MCF 10A (cell line): ENCODE measurements around the gene TEPSIN. TPM values are rescaled to one million over a fixed set of nuclear protein-coding genes. Genes with fewer than 3 reads are reported as not detected.

Source experiments
- BruUV-seq: library from RNA; stranded (reverse); fragments of 400-500 nt; replicated peaks from 2 replicates; lab custom pipeline; 2021; lab: Mats Ljungman, UMichigan
- CTCF ChIA-PET: fragments of 300-600 bp; sonication (Branson Sonifier 250); formaldehyde crosslinking; extraction: SDS; loops from one replicate; lab custom pipeline; 2021; ENCODE audit warnings: antibody characterized with exemption, inconsistent platforms; lab: Yijun Ruan, JAX
- POLR2A ChIA-PET: fragments of 300-600, 350-650 bp; sonication (Branson Sonifier 250); formaldehyde crosslinking; extraction: SDS; loops from one replicate; lab custom pipeline; 2020; ENCODE audit warnings: antibody characterized with exemption, inconsistent platforms; lab: Yijun Ruan, JAX
- DNase-seq: peaks from one replicate; pipeline ENCODE4 v3.0.0-alpha.2; 2018; ENCODE audit not compliant: unreplicated experiment
- H3K27ac Mint-ChIP-seq: one replicate; pipeline ENCODE4 v1.8.0; 2022; ENCODE audit warnings: mild to moderate bottlenecking, low read depth, mixed read lengths; ENCODE audit not compliant: unreplicated experiment
- H3K27me3 Mint-ChIP-seq: one replicate; pipeline ENCODE4 v1.8.0; 2022; ENCODE audit warnings: mixed read lengths; ENCODE audit not compliant: insufficient read depth, unreplicated experiment
- H3K36me3 Mint-ChIP-seq: one replicate; pipeline ENCODE4 v1.8.0; 2022; ENCODE audit warnings: mild to moderate bottlenecking, moderate library complexity, mixed read lengths; ENCODE audit not compliant: insufficient read depth, unreplicated experiment
- H3K4me1 Mint-ChIP-seq: one replicate; pipeline ENCODE4 v1.8.0; 2022; ENCODE audit warnings: mixed read lengths; ENCODE audit not compliant: insufficient read depth, unreplicated experiment
- H3K4me3 Mint-ChIP-seq: one replicate; pipeline ENCODE4 v1.8.0; 2022; ENCODE audit warnings: mild to moderate bottlenecking, moderate library complexity, mixed read lengths; ENCODE audit not compliant: unreplicated experiment
- H3K9me3 Mint-ChIP-seq: one replicate; pipeline ENCODE4 v1.8.0; 2022; ENCODE audit warnings: mixed read lengths; ENCODE audit not compliant: unreplicated experiment
- CTCF ChIP-seq: fragments of 200-600 bp; IDR thresholded peaks from one replicate; pipeline ENCODE4 v1.8.0; 2022; ENCODE audit warnings: antibody characterized with exemption, mild to moderate bottlenecking; ENCODE audit not compliant: unreplicated experiment
- intact Hi-C: fragments of 100-400 bp; cut with micrococcal nuclease; formaldehyde crosslinking; loops from 2 replicates; pipeline ENCODE4 v1.14.1; 2022
- total RNA-seq: library from RNA; stranded (reverse); gene quantifications from 2 replicates; pipeline ENCODE4 v1.2.3, GENCODE V29; 2022

TEPSIN gene
- total RNA-seq, 1 experiment from 2014 or later, result 27.4 TPM

DNA sequence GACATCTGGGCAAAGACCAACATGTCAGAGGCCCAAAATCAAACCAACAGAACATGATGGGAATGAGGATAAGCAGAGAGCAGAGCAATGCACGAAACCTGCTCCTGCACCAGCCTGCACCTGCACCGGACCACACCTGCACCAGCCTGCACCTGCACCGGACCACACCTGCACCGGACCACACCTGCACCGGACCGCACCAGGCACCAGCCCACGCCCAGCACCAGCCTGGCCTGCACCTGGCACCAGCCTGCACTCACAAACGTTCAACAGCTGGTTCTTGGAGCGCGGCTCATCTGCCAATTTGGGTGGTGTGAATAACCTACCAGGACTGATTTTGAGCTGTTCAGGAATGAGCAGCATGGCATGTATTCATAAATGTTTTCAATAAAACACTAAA lies 34.3 kb downstream of the TEPSIN start:
- no peak for TF ChIP-seq CTCF
- ChIA-PET CTCF (no interaction called here), POLR2A (interaction anchor here (0.5 to 0.9 kb wide), 2 partner anchors 23 to 31 kb away, joined by 3 read pairs; no protein-coding TSS in a partner anchor)
- Mint-ChIP-seq H3K36me3 (peaks cover 12% of the 10 kb centered on the region), H3K4me1 (no peaks in the 10 kb centered on the region), H3K9me3 (no peaks in the 10 kb centered on the region), H3K4me3 (no peak overlapping the region), H3K27me3 (no peaks in the 10 kb centered on the region), H3K27ac (no peak overlapping the region)
- intact Hi-C loops, result no loop called here
- no peak for DNase-seq
- BruUV-seq, result no TSS peak

GRCh38 chr17:81203136-81203535 lies 35.7 kb downstream of the TEPSIN start:
- no peaks in the 10 kb centered on the region for H3K27me3 Mint-ChIP-seq
- no peak for DNase-seq
- no peaks in the 10 kb centered on the region for H3K4me1 Mint-ChIP-seq
- no peak overlapping the region for H3K27ac Mint-ChIP-seq
- ChIA-PET POLR2A (no interaction called here), CTCF (interaction anchor here (0.6 kb wide), 1 partner anchor 23 kb away, joined by 3 read pairs; no protein-coding TSS in a partner anchor)
- H3K9me3 Mint-ChIP-seq, result no peaks in the 10 kb centered on the region
- peaks cover 19% of the 10 kb centered on the region for H3K36me3 Mint-ChIP-seq
- no peak overlapping the region for H3K4me3 Mint-ChIP-seq
- TF ChIP-seq CTCF, result no peak
- intact Hi-C loops, result no loop called here
- no TSS peak for BruUV-seq

GRCh38 chr17:81202318-81202717 lies 36.5 kb downstream of the TEPSIN start:
- Mint-ChIP-seq H3K27ac (no peak overlapping the region), H3K4me1 (no peaks in the 10 kb centered on the region), H3K36me3 (peaks cover 19% of the 10 kb centered on the region), H3K4me3 (no peak overlapping the region), H3K9me3 (no peaks in the 10 kb centered on the region), H3K27me3 (no peaks in the 10 kb centered on the region)
- BruUV-seq, result no TSS peak
- no peak for DNase-seq
- POLR2A ChIA-PET, result no interaction called here
- intact Hi-C loops, result no loop called here
- CTCF ChIA-PET, result interaction anchor here (0.6 kb wide), 2 partner anchors 22 to 100 kb away, joined by 3 to 4 read pairs; no protein-coding TSS in a partner anchor
- TF ChIP-seq CTCF, result no peak

- intact Hi-C loops, result loop anchor here (2.0 kb wide), 1 partner anchor 58 kb away; no protein-coding TSS in a partner anchor
- no peak overlapping the region for H3K27ac Mint-ChIP-seq
- CTCF ChIA-PET, result interaction anchor here (0.6 to 1.9 kb wide), 7 partner anchors 10 to 212 kb away, joined by 3 to 7 read pairs (median 5); no protein-coding TSS in a partner anchor
Measured at GRCh38 chr17:81200695-81201580, 37.9 kb downstream of the TEPSIN start.

More at GRCh38 chr17:81200695-81201580, 37.9 kb downstream of the TEPSIN start:
- peak; percentile 63 for DNase-seq
- no peaks in the 10 kb centered on the region for H3K4me1 Mint-ChIP-seq
- H3K27me3 Mint-ChIP-seq, result no peaks in the 10 kb centered on the region
- no peak overlapping the region for H3K4me3 Mint-ChIP-seq
- peaks cover 19% of the 10 kb centered on the region for H3K36me3 Mint-ChIP-seq
- BruUV-seq, result no TSS peak
- POLR2A ChIA-PET, result no interaction called here
- peak; percentile 54 for TF ChIP-seq CTCF
- no peaks in the 10 kb centered on the region for H3K9me3 Mint-ChIP-seq
